Measurements from ENCODE around the gene SLC1A3. TPM values are rescaled to one million over a fixed set of nuclear protein-coding genes. Genes with fewer than 3 reads are reported as not detected.

The SLC1A3 gene
- total and polyA plus RNA-seq, 10 of the 15 experiments (the other 5 are each of a cell fraction or from before 2014, with no cell fraction given), result 0.23 to 4.4 (median 3.3) TPM

DNA sequence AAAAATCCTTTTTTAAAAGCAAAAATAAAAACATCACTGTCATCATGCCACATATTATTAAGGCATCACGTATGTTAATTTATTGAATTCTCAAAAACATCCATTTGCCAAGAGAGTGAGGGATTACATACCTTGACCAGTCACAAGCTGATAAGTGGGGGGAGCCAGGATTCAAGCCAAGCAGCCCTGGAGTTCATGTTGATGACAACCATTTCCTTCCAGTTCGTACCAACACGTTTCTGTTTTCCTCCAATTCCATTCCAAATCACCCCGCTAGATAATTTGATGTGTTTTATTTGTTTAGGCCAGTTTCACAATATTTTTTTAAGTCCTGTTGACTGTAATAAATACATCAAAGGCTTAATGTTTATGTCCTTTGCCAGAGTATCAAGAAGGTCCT, 53.0 kb downstream of the SLC1A3 start:
- no peaks in the 10 kb centered on the region for H3K4me1 ChIP-seq (ENCODE audit: control insufficient read depth, insufficient read depth, low read length)
- TF ChIP-seq LARP7 (IDR thresholded peaks at IDR 0.05), result no peak
- TF ChIP-seq CREB1 (IDR thresholded peaks at IDR 0.05; ENCODE audit: low read depth), result no peak
- TF ChIP-seq TCF12 (IDR thresholded peaks at IDR 0.05; ENCODE audit: low read depth, low read length), result no peak
- FAIRE-seq, result no peak
- DNase-seq (ENCODE audit: low read depth, low spot score), result no peak
- H3K27ac ChIP-seq (ENCODE audit: control insufficient read depth, insufficient read depth), result no peak overlapping the region
- 25% methylated on average over 4 of the region's 4 CpGs for WGBS (ENCODE audit: insufficient coverage, insufficient replicate concordance, low lambda C conversion rate, missing lambda C conversion rate)
- intact Hi-C loops (cut with micrococcal nuclease; ENCODE audit: unreplicated experiment), result no loop called here
- POLR2A ChIA-PET, result no interaction called here
- CTCF ChIA-PET, result interaction anchor here (0.9 kb wide), 1 partner anchor 18 kb away, joined by 4 read pairs; no protein-coding TSS in a partner anchor
- RAD21 ChIA-PET (ENCODE audit: unreplicated experiment), result no interaction called here
- in situ Hi-C loops (cut with MboI), result no loop called here
- H3K36me3 ChIP-seq (ENCODE audit: control insufficient read depth in 2 of 2, insufficient read depth in 2 of 2, low read length in 1 of 2), result no peaks in the 10 kb centered on the region
- H3K4me3 ChIP-seq, result no peak overlapping the region
- no peaks in the 10 kb centered on the region for H3K9me3 ChIP-seq (replicated peaks; ENCODE audit: control insufficient read depth, insufficient read depth, low read length)
- no peaks in the 10 kb centered on the region for H4K20me1 ChIP-seq (ENCODE audit: control insufficient read depth, insufficient read depth)
- no peak overlapping the region for H3K4me2 ChIP-seq (ENCODE audit: control insufficient read depth, insufficient read depth)
- no peak overlapping the region for H3K9ac ChIP-seq (ENCODE audit: control insufficient read depth, insufficient read depth, low read length)
- no TSS peak for BruUV-seq (replicated peaks)
- H2AFZ ChIP-seq (ENCODE audit: control insufficient read depth, low read depth, low read length), result no peak overlapping the region
- H3K27me3 ChIP-seq (replicated peaks in 1 of 2; ENCODE audit: control insufficient read depth in 2 of 2, insufficient read depth in 2 of 2, low read length in 1 of 2), result no peaks in the 10 kb centered on the region; a peak in 2 of 4 replicates
- no peak for ATAC-seq
- H3K79me2 ChIP-seq (ENCODE audit: control insufficient read depth, insufficient read depth, low read length), result no peaks in the 10 kb centered on the region
- SMC1A ChIA-PET (ENCODE audit: uncharacterized antibody, unreplicated experiment), result no interaction called here

DNA sequence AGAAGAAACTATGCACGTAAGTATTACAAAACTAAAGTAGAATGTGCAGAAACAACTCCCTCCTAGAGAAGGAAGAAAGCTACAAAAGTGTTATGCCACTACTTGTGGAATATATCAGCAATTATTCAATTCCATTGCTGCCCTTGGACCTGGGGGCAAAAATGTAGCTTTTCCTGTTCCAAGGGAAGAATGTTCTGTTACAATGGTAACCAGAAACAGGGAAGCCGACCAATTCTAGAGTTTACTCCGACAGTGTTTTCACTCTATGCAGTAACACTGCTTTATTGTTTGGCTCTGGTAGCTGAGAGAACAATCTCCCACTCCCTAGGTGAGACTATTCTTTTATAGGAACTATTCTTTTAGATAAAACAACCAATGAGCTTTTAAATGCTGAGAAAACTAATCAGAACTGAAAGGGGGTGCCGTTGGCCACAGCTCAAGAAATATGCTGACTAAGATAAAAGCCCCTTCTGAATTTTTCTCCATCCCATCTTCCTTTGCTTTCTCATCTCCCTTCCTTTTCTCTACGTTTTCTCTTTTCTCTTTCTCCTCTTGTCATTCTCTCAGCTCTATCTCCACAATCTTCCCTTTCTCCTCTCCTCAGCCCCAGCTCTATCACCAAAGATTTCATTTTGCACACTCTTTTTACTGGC, 54.1 kb downstream of the SLC1A3 start:
- SMC1A ChIA-PET (ENCODE audit: uncharacterized antibody, unreplicated experiment), result interaction anchor here (0.8 kb wide), 1 partner anchor 32 kb away, joined by 3 read pairs; no protein-coding TSS in a partner anchor
- in situ Hi-C loops (cut with MboI), result no loop called here
- FAIRE-seq (no peak), ATAC-seq (no peak), DNase-seq (ENCODE audit: low read depth, low spot score) (no peak)
- Histone ChIP-seq H3K4me3 (no peak overlapping the region), H3K4me2 (ENCODE audit: control insufficient read depth, insufficient read depth) (no peak overlapping the region), H3K36me3 (ENCODE audit: control insufficient read depth in 2 of 2, insufficient read depth in 2 of 2, low read length in 1 of 2) (no peaks in the 10 kb centered on the region), H3K79me2 (ENCODE audit: control insufficient read depth, insufficient read depth, low read length) (no peaks in the 10 kb centered on the region), H2AFZ (ENCODE audit: control insufficient read depth, low read depth, low read length) (no peak overlapping the region), H3K9me3 (replicated peaks; ENCODE audit: control insufficient read depth, insufficient read depth, low read length) (no peaks in the 10 kb centered on the region), H3K27me3 (replicated peaks in 1 of 2; ENCODE audit: control insufficient read depth in 2 of 2, insufficient read depth in 2 of 2, low read length in 1 of 2) (no peaks in the 10 kb centered on the region; a peak in 1 of 4 replicates), H4K20me1 (ENCODE audit: control insufficient read depth, insufficient read depth) (no peaks in the 10 kb centered on the region), H3K9ac (ENCODE audit: control insufficient read depth, insufficient read depth, low read length) (no peak overlapping the region), H3K4me1 (ENCODE audit: control insufficient read depth, insufficient read depth, low read length) (no peaks in the 10 kb centered on the region), H3K27ac (ENCODE audit: control insufficient read depth, insufficient read depth) (no peak overlapping the region)
- CTCF ChIA-PET, result no interaction called here
- WGBS (ENCODE audit: insufficient coverage, insufficient replicate concordance, low lambda C conversion rate, missing lambda C conversion rate), result 24% methylated on average over 5 of the region's 5 CpGs
- no TSS peak for BruUV-seq (replicated peaks)
- intact Hi-C loops (cut with micrococcal nuclease; ENCODE audit: unreplicated experiment), result no loop called here
- RAD21 ChIA-PET (ENCODE audit: unreplicated experiment), result no interaction called here
- POLR2A ChIA-PET, result no interaction called here
- TF ChIP-seq, protein P1, sequence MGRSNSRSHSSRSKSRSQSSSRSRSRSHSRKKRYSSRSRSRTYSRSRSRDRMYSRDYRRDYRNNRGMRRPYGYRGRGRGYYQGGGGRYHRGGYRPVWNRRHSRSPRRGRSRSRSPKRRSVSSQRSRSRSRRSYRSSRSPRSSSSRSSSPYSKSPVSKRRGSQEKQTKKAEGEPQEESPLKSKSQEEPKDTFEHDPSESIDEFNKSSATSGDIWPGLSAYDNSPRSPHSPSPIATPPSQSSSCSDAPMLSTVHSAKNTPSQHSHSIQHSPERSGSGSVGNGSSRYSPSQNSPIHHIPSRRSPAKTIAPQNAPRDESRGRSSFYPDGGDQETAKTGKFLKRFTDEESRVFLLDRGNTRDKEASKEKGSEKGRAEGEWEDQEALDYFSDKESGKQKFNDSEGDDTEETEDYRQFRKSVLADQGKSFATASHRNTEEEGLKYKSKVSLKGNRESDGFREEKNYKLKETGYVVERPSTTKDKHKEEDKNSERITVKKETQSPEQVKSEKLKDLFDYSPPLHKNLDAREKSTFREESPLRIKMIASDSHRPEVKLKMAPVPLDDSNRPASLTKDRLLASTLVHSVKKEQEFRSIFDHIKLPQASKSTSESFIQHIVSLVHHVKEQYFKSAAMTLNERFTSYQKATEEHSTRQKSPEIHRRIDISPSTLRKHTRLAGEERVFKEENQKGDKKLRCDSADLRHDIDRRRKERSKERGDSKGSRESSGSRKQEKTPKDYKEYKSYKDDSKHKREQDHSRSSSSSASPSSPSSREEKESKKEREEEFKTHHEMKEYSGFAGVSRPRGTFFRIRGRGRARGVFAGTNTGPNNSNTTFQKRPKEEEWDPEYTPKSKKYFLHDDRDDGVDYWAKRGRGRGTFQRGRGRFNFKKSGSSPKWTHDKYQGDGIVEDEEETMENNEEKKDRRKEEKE (IDR thresholded peaks at IDR 0.05), result no peak
- no peak for TF ChIP-seq NFYA (IDR thresholded peaks at IDR 0.05; ENCODE audit: borderline replicate concordance, low read depth, low read length)
- TF ChIP-seq ZNF24 (IDR thresholded peaks at IDR 0.05), result no peak
- TF ChIP-seq, protein P2, sequence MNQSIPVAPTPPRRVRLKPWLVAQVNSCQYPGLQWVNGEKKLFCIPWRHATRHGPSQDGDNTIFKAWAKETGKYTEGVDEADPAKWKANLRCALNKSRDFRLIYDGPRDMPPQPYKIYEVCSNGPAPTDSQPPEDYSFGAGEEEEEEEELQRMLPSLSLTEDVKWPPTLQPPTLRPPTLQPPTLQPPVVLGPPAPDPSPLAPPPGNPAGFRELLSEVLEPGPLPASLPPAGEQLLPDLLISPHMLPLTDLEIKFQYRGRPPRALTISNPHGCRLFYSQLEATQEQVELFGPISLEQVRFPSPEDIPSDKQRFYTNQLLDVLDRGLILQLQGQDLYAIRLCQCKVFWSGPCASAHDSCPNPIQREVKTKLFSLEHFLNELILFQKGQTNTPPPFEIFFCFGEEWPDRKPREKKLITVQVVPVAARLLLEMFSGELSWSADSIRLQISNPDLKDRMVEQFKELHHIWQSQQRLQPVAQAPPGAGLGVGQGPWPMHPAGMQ (IDR thresholded peaks at IDR 0.05; ENCODE audit: borderline replicate concordance), result no peak
- no peak for TF ChIP-seq GABPA (IDR thresholded peaks at IDR 0.05; ENCODE audit: low read depth)
- TF ChIP-seq YBX1 (IDR thresholded peaks at IDR 0.05), result no peak
- no peak for TF ChIP-seq TAF1 (IDR thresholded peaks at IDR 0.05; ENCODE audit: borderline replicate concordance, low read depth, low read length)
- no peak for TF ChIP-seq MTA3 (IDR thresholded peaks at IDR 0.05; ENCODE audit: borderline replicate concordance, low read length)
- no peak for TF ChIP-seq FOXM1 (IDR thresholded peaks at IDR 0.05; ENCODE audit: low read depth, low read length)
- TF ChIP-seq, protein P3, sequence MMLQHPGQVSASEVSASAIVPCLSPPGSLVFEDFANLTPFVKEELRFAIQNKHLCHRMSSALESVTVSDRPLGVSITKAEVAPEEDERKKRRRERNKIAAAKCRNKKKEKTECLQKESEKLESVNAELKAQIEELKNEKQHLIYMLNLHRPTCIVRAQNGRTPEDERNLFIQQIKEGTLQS (IDR thresholded peaks at IDR 0.05; ENCODE audit: borderline replicate concordance, extremely low read depth, low read depth, low read length), result no peak
